ENCODE measurements around the gene FBXW12. TPM values are rescaled to one million over a fixed set of nuclear protein-coding genes. Genes with fewer than 3 reads are reported as not detected.
A peak's percentile ranks its signal among the peaks of the same experiment; 100 is the strongest.

FBXW12 gene
- total RNA-seq, 6 donors from 2014 or later: not detected

- no peak for TF ChIP-seq POLR2A (IDR thresholded peaks at IDR 0.05)
- no peak for TF ChIP-seq POLR2AphosphoS5 (IDR thresholded peaks at IDR 0.05)
- no peak for TF ChIP-seq EP300 (IDR thresholded peaks at IDR 0.05)
- no peak for TF ChIP-seq CTCF (IDR thresholded peaks at IDR 0.05)
- no peaks in the 10 kb centered on the region for H3K27me3 ChIP-seq
- no peak overlapping the region for H3K27ac ChIP-seq
- 50 to 71% methylated on average over 1 of the region's 1 CpG for WGBS, 2 donors
- H3K9me3 ChIP-seq: no peaks in the 10 kb centered on the region
- no peaks in the 10 kb centered on the region for H3K4me1 ChIP-seq
- peaks cover 8 to 71% (median 49%) of the 10 kb centered on the region in 4 donors for H3K36me3 ChIP-seq
- no peak overlapping the region for H3K4me3 ChIP-seq
- peak in 1 of 2 donors; percentile 7 for DNase-seq
- ATAC-seq (ENCODE audit: low FRiP score in 2 of 2): no peak
Observed at GRCh38 chr3:48405971-48406370, 34.0 kb downstream of the FBXW12 start.

DNA sequence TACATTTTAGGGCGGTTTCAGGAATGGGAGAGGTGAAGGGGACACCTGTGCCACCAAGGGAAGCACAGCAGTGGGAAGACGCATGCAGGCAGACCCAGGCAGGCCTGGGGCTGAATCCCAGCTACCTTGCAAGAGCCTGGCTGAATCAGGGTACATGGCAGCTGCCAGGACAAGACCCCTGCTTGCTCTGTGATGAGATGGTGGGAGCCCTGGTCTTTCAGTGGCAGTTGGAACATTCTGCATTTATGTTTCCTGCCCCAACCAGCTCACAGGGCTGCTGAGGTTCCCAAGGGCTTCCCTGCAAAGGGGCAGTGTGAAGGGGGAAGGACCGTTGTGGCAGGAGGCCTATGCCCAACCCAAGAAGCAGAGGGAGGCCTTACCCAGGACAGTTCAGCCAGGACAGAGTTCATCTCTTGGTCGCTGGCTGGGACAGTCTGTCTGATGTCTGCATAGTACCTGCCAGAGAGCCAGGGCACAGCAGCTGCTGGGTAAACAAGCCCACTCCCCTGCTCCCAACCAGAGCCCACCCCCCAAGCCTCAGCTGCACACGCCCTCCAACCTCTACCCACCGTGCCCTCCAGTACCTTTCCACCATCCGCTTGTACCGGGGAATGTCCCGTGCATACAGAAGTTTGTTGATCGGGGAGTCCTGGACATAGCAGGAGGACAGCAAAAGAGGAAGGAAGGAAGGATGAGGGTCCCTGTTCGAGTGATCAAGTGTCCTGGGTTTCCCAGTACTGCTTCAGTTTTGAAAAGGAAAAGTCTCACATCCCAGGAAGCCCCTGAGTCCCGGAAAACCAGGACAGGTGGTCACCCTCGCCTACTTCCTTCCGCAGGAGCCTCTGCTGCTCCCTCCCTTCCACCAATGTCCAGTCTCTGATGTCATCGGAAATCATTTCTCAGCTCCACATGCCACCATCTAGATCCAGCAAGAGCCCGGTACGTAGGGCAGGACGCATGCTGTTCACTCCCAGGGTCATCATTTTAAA, 34.7 kb downstream of the FBXW12 start:
- DNase-seq: peak in 1 of 2 donors; percentile 16
- Histone ChIP-seq H3K27me3 (no peaks in the 10 kb centered on the region), H3K4me1 (no peaks in the 10 kb centered on the region), H3K36me3 (peaks cover 8 to 79% (median 53%) of the 10 kb centered on the region in 4 donors), H3K9me3 (no peaks in the 10 kb centered on the region), H3K27ac (no peak overlapping the region), H3K4me3 (no peak overlapping the region)
- WGBS, 2 donors: 84 to 90% methylated on average over 13 to 17 of the region's 18 CpGs
- ATAC-seq (ENCODE audit: low FRiP score in 2 of 2): no peak
- TF ChIP-seq POLR2AphosphoS5 (IDR thresholded peaks at IDR 0.05) (no peak), POLR2A (IDR thresholded peaks at IDR 0.05) (no peak), EP300 (IDR thresholded peaks at IDR 0.05) (no peak), CTCF (IDR thresholded peaks at IDR 0.05) (no peak)

DNA sequence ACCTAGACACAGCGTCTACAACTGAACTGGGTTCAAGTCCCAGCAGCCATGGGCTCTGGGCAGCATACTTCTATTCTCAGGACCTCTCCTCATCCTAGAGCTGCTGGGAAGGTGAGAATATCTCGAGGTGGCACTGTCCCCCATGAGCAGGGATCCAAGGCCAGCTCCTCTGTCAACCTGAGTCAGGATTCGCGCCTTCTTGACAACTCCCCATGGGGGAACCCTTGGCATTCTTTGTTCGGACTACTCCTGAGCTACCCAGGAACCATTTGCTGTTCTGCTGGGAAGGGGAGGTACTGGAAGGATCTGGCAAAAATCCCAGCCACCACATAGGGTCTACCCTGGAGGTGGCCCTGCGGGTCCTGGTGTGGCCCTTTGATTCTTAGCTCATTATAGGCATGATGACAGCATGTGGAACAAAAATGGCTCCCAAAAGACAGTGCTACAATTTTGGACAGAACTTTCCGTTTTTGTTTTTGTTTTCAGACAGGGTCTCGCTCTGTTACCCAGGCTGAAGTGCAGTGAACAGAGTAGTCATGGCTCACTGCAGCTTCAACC, 35.6 kb downstream of the FBXW12 start:
- DNase-seq (peak in 1 of 2 donors; percentile 10), ATAC-seq (ENCODE audit: low FRiP score in 2 of 2) (no peak)
- Histone ChIP-seq H3K4me1 (no peaks in the 10 kb centered on the region), H3K36me3 (peaks cover 8 to 88% (median 62%) of the 10 kb centered on the region in 4 donors), H3K27ac (no peak overlapping the region), H3K27me3 (no peaks in the 10 kb centered on the region), H3K9me3 (no peaks in the 10 kb centered on the region), H3K4me3 (no peak overlapping the region)
- TF ChIP-seq POLR2AphosphoS5 (IDR thresholded peaks at IDR 0.05) (no peak), EP300 (IDR thresholded peaks at IDR 0.05) (no peak), CTCF (IDR thresholded peaks at IDR 0.05) (no peak), POLR2A (IDR thresholded peaks at IDR 0.05) (no peak)
- 88 to 92% methylated on average over 4 to 8 of the region's 8 CpGs for WGBS, 2 donors

DNA sequence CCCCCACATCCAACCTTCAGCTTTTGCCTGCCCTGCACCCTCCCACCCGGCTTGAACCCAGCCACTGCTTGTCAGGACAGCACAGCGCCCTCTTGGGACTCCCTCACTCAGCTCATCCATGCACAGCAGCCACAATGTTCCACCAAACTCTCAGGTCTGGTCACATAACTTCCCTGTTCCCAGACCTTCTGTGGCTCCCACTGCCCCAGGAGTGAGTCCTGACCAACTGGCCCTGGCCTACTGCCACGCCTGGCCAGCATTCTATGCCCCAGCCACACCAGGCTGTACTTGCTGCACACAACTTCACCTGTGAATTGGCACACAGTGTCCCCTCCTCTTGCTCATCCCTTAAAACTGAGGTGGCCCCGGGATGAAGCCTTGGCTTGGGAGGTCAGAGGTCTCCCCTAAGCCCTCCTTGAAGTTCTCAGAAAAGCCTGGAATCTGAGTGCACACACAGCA, 36.8 kb downstream of the FBXW12 start:
- no peak for ATAC-seq (ENCODE audit: low FRiP score in 2 of 2)
- DNase-seq: peak in 1 of 2 donors; percentile 14
- Histone ChIP-seq H3K4me3 (no peak overlapping the region), H3K36me3 (peaks cover 8 to 95% (median 70%) of the 10 kb centered on the region in 4 donors), H3K27me3 (no peaks in the 10 kb centered on the region), H3K9me3 (no peaks in the 10 kb centered on the region), H3K4me1 (no peaks in the 10 kb centered on the region), H3K27ac (no peak overlapping the region)
- TF ChIP-seq POLR2A (IDR thresholded peaks at IDR 0.05) (no peak), POLR2AphosphoS5 (IDR thresholded peaks at IDR 0.05) (no peak), EP300 (IDR thresholded peaks at IDR 0.05) (no peak), CTCF (IDR thresholded peaks at IDR 0.05) (no peak)
- WGBS, 2 donors: 83 to 88% methylated on average over 2 to 4 of the region's 4 CpGs
